Measurements from ENCODE around the gene GATA5.

Gene GATA5

DNA sequence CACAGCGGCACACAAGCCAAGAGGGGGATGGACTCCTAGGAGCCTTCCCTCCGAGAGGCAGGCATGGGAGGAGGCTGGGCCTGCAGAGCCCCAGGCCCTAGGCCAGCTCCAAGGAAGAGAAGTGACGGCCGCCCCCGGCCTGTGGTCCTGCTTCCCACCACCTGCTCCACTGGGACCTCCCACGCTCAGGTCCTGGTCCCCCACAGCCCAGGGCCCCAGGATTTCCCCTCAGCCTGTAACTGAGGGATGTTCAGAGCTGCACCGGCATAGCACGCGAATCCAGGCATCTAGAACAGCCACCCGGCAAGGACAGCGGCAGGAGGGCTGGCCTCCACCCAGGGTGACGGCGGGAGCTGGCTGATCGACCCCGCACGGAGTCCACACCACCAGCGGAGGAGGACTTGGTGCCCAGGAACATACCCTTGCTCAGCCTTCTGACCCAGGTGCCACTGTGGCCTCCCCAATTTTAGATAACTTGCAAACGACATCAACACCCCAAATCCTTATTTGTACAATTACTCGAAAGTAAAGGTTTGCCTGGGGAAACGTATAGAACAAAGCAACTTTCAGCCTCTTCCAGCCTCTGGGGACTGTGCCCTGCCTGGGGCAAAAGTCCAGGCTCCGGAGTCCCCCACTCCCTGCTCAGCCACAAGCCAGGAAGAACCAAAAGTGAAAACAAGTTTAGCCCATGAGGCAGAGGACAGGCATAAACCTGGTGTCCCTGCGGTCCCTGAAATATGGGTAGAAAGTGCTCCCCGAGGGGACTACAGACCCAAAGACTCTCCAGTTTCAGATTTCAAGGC is 3.5 kb downstream of the GATA5 start:
- DNase-seq (ENCODE audit: low spot score) = no peak

DNA sequence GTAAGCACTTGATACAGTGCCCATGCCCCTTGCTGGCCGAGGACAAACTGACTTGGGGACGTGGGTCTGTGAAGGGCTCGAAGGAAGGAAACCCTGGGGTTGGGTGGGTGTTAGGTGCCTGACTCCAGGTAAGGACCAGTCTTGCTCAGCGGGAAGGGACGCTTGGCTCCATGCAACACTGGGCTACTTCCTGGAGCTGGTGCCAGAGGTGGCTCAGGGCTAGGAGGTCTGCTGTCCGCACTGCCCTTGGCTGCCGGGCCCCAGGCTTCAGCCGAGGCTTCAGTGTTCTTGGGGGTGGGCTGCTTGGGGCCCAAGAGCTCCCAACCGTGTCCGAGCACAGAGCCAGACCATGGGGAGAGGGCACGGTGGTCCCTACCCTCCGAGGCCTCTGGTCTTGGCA is 5.3 kb downstream of the GATA5 start:
- DNase-seq (ENCODE audit: low spot score) = no peak

GRCh38 chr20:62470001-62470400 is 5.8 kb downstream of the GATA5 start:
- no peak for DNase-seq (ENCODE audit: low spot score)

DNA sequence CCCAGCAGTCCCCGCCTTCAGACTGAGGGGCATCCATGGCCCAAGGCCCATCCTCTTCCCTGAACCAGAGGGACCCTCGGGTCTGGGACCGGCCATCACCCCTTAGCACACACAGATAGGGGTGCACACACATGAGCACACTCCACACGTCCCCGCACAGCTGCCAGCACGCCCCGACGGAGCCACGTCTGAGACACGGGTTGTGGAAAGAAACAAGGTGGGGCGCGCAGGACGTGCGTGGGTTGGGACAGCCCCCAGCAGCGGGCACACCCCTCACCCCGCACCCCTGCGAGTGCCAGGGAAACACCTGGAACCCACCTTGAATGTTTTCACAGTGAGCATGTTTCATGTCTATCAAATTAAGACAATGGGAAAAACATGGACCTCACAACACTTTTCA is 6.4 kb downstream of the GATA5 start:
- no peak for DNase-seq (ENCODE audit: low spot score)

DNA sequence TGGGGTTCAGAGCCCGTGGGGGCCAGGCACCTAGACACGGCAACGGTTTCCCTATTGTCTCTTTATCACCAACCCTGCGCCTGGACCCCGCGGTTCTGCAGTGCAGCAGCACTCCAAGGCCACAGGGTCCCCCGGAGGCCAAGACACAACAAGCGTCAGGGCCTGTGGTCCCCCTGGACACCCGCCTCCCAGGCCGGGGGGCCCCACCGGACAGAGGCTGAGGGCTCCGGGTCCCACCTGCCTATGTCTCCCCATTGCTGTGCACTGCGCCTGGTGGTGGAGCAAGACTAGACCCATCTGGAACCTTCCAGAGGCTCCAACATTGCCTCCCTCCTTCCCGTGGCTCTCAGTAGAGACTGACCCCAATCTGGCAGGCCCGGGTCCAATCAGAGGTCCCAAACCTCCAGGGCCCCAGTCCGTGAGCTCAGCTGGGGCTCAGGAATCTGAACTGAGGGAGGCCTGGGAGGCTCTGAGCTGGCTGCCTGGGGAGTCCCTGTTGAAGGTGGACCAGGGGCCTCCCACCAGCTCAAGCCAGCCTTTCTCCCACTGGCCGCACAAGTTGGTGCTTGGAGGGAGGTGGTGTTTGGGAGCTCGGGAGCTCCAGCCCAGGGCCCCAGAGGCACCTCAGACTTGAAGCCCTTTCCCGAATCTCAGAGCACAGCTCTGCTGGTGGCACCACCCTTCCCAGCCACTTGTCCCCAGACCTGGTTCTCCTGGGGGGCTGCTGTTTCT is 8.8 kb downstream of the GATA5 start:
- DNase-seq (ENCODE audit: low spot score) = no peak

DNA sequence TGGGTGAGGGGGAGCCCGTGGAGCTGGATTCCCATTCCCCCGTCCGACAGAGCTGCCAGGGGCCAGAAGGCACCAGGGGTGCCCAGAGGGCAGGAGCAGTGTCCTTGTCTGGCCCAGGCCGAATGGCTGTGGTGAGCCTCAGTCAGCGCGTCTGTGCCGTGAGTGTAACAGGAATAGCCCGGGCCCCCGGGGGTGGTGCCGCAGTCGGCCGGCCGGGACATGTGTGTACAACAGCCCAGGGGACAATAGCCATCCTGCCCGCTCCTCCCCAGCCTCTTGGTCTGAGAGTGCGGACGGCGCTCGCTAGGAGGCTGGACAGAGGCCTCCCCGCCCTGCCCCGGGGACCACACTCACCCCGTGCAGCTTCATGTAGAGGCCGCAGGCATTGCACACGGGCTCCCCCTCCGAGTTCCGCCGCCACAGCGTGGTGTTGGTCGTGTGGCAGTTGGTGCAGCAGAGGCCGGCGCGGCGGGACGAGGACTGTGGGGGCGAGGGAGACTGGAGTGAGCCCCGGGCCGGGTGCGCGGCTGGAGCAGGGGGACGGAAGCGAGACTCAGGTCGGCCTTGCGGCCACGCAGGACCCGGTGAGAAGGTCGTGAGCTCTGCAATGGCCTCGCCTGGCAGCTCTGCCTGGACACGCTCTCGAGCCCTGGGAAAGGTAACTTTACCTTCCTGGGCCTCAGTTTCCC is 9.6 kb downstream of the GATA5 start:
- no peak for DNase-seq (ENCODE audit: low spot score)

GRCh38 chr20:62464990-62465389 is 10.8 kb downstream of the GATA5 start:
- no peak for DNase-seq (ENCODE audit: low spot score)

- DNase-seq (ENCODE audit: low spot score) = no peak
These were observed 11.4 kb downstream of the GATA5 start for GRCh38 chr20:62464425-62464770.

DNA sequence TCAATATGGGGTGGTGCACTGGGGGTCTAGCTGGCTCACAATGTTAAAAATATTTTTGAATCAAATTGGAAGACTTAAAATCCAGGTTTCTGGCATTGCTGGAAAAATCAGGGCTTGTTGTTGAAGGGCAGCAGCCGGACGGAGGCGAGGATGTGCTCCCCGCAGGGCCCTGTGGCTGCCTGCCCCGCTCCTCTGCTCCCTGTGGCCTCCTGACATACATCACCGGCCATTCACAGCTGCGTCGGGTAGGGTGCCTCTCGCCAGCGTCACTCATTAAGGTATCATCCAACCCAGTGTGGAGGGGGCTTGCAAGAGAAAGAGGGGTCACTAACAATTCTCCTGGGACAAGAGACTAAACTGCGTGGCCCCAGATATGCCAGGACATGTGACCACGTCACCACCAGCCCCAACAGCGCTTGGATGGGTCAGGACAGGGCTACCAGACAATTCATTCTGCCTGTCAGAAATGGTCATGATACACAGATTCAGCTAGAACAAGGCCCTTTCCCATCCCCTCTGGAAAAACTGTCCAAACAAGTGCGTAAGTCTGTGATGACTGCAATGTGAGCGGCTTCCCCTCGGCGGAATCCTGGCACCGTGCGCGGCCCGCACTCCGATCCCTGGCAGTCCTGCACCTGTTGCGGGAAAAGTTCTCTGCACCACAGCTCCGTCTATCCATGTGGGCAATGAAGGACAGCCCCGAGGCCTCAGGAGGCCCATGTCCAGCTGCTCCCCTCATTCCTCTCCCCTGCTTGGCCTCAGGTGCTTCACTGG is 12.0 kb downstream of the GATA5 start:
- no peak for DNase-seq (ENCODE audit: low spot score)

- no peak for DNase-seq (ENCODE audit: low spot score)
These were observed 12.7 kb downstream of the GATA5 start for GRCh38 chr20:62462976-62463592.

- DNase-seq (ENCODE audit: low spot score) = no peak
These were observed 14.0 kb downstream of the GATA5 start for GRCh38 chr20:62461834-62462233.

DNA sequence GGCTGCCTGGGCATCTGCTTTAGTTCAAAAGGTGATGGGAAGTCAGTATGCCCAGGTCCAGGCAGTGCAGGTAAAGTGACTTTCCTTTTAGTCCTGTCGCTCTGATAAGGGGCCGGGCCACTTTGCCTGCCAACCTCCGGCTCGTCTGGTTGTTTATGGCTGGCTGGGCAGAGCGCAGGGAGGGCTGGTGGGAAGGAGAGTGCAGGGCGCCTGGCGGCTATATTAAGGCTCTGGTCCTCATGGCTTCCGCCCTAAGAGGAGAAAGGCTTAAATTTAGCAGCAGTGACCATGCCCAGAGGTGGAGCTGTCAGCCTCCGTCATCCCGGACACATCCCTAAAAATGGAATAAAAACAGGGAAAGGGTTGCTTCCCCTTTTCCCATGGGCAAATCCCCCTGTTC is 14.6 kb downstream of the GATA5 start:
- no peak for DNase-seq (ENCODE audit: low spot score)

- no peak for DNase-seq (ENCODE audit: low spot score)
These were observed 15.1 kb downstream of the GATA5 start for GRCh38 chr20:62460678-62461077.

DNA sequence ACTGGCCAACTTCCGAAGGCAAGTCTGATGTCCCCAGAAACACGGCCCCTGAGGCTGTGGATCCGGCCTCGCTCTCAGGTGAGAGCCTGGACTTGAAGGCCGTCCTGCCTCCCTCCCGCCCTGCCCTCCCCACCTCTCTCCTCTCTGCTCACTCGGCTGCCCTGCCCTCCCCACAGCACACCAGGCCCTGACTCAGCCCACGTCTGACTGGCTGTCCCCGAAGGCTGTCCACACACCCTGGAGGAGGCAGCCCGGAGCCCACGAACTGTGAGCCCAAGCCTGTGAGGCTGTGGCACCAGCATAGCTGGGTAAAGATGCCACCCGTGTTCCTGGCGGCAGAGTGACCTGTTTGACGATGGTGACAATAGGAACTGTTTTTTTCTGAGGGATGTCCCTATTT is 16.3 kb downstream of the GATA5 start:
- DNase-seq (ENCODE audit: low spot score) = no peak

DNA sequence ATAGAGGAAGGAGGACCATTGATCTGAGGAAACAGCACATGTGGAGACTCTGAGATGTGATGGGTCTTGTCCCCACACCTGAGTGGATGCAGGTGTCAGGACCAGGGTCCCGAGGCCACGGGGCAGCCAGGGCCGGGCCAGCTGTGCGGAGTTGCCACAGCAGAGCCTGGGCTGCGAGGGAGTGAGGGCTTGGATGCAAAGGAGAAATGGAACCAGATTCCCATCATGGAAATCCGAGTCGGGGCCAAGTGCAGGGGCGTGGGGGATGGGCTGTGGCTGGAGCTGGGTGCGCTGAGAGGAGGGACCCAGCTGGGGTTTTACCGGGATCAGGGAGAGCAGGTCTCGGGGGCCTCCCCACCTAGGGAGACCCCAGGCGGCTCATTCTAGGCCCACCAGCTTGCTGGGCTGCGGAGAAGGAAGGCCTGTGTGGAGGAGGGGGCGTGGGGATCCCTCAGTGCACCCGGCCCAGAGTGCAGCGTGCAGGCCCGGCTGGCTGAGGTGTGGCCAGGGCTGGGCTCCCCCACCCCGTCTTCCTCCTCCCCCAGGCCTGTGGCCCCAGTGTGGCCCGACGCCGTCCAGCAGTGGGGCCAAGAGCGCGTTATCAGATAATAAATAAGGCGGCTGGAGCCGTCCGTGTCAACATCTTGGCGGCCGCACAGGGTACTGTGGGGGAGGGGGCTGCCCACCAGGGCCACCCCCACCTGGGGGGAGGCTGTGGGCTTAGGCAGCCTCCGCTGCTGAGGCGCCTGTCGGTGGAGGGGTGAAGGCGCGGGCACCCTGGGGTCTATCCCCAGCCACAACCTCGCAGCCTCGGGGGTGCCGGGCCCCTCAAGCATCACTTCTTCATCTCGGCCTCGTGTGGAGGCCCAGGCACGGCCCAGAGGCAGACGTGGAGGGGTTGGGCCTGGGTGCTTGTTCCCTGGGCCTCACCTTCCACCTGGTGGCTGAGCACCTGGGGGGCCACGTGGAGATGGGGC is 17.2 kb downstream of the GATA5 start:
- no peak for DNase-seq (ENCODE audit: low spot score)

GRCh38 chr20:62457831-62458230 is 18.0 kb downstream of the GATA5 start:
- DNase-seq (ENCODE audit: low spot score) = no peak

GRCh38 chr20:62457098-62457497 is 18.7 kb downstream of the GATA5 start:
- no peak for DNase-seq (ENCODE audit: low spot score)

DNA sequence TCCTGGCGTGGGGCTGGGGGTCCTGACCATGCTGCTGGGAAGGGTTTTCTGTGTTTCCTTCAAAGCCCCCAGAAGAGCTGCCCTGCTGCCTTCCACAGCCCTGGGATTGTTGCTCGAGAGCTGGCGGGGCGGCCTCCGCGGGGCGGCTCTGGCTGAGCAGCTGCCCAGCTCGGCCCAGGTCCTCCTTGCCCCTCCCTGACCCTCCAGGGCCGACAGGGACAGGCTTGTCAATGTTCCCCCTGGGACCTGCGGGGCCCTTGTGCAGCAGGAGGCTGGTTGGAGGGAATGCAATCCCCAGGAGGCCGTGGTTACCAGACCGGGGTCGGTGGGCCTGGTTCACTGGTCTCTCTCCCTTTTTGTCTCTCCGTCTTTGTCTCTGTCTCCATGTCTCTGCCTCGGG is 19.9 kb downstream of the GATA5 start:
- no peak for DNase-seq (ENCODE audit: low spot score)

DNA sequence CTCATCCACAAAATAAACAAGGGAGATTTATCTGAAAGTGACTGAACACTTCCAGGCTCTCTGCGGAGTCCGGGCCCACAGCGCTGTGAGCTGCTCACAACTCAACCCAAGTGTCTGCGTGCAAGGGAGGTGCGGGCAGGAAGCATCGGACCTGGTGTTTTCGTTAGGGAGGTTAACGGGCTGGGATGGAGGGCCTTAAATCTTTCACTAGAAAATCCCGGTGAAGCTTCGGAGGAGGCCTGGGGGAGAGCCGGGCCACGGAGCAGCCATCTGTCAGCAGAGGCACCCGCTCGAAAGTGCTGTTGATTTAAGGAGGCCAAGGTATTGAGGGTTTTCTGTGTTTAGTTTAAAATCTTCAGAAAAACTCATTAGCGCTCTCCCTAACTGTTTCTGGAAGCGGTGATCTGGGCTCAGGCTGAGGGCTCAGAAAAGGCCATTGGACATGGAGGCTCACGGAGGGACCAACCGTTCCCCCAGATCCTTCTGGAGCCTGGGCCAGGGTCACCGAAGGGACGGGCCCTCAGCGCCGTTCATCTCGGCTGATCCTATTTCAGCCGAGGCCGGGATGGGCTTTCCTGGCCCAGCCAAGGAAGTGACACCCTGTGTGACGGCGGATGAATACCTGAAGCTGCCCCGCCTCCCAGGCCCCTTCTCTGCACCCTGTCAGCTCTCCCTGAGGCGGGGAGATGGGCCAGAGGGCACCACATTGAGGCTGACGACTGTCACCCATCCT is 20.7 kb downstream of the GATA5 start:
- DNase-seq (ENCODE audit: low spot score) = no peak

GRCh38 chr20:62453186-62453808 is 22.5 kb downstream of the GATA5 start:
- DNase-seq (ENCODE audit: low spot score) = no peak
